IMR-90 (cell line): ENCODE results near the gene ACAD10.

Experiments used
- MAZ ChIP-seq: IDR thresholded peaks from 2 replicates; pipeline ENCODE4 v1.6.1; 2012; ENCODE audit warnings: low read depth, mild to moderate bottlenecking, low read length, improper control_type of control experiment, moderate library complexity, borderline replicate concordance
- POLR2A ChIP-seq: IDR thresholded peaks from 2 replicates; pipeline ENCODE4 v1.6.1; 2012; ENCODE audit warnings: mild to moderate bottlenecking, low read depth, low read length
- SMC3 ChIP-seq: fragments of 150-350 bp; IDR thresholded peaks from 2 replicates; pipeline ENCODE4 v1.6.1; 2016; ENCODE audit warnings: low read depth, mild to moderate bottlenecking, antibody characterized with exemption, low read length, moderate library complexity
- TF ChIP-seq, protein P1 (sequence below): conservative IDR thresholded peaks from 2 replicates; pipeline ENCODE4 v1.5.1; 2012; ENCODE audit warnings: mild to moderate bottlenecking, low read depth, low read length, improper control_type of control experiment

DNA sequence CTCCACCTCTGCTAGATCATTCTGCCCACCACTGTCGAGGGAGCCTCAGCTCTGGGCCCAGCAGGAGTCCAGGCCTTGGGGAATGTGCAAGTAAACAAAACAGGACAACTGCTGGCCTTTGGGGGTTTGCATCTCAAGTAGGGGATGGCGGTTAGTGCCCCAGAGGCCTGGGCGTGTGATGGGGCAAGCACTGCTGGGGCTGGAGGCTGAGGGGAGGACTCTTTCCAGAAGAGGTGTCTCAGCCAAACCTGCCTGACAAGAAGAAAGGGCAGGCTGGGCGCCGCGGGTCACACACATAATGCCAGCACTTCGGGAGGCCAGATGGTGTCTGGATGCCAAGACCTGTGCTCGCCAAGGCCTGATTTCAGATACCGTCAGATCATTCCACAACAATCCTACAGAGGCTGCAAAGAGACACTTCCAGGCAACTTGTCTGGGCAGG is 72.3 kb downstream of the ACAD10 start:
- no peak for TF ChIP-seq POLR2A
- TF ChIP-seq, protein P1, sequence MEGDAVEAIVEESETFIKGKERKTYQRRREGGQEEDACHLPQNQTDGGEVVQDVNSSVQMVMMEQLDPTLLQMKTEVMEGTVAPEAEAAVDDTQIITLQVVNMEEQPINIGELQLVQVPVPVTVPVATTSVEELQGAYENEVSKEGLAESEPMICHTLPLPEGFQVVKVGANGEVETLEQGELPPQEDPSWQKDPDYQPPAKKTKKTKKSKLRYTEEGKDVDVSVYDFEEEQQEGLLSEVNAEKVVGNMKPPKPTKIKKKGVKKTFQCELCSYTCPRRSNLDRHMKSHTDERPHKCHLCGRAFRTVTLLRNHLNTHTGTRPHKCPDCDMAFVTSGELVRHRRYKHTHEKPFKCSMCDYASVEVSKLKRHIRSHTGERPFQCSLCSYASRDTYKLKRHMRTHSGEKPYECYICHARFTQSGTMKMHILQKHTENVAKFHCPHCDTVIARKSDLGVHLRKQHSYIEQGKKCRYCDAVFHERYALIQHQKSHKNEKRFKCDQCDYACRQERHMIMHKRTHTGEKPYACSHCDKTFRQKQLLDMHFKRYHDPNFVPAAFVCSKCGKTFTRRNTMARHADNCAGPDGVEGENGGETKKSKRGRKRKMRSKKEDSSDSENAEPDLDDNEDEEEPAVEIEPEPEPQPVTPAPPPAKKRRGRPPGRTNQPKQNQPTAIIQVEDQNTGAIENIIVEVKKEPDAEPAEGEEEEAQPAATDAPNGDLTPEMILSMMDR: no peak
- no peak for TF ChIP-seq SMC3
- no peak for TF ChIP-seq MAZ
